ENCODE data around the gene GRIA1.

GRCh38 chr5:153636670-153637451 is 146.4 kb downstream of the GRIA1 start:
- no peak for TF ChIP-seq CTCF (IDR thresholded peaks at IDR 0.05)
- TF ChIP-seq POLR2A (IDR thresholded peaks at IDR 0.05), result no peak
